Mononuclear cell (primary cell): ENCODE measurements around the gene CHRD. TPM values are rescaled to one million over a fixed set of nuclear protein-coding genes. Genes with fewer than 3 reads are reported as not detected.

Experiments used
- H3K27me3 ChIP-seq: 2 replicates; pipeline ENCODE4 v1.6.0; 2011; ENCODE audit warnings: low read length, control low read depth; ENCODE audit not compliant: insufficient read depth
- H3K4me1 ChIP-seq: 2 replicates; pipeline ENCODE4 v1.5.1; 2011; ENCODE audit warnings: mild to moderate bottlenecking, low read length, control low read depth; ENCODE audit not compliant: insufficient read depth
- H3K4me3 ChIP-seq: 2 replicates; pipeline ENCODE4 v1.5.1; 2011; ENCODE audit warnings: mild to moderate bottlenecking, low read length, moderate library complexity
- H3K9me3 ChIP-seq: 2 replicates; pipeline ENCODE4 v1.5.1; 2011; ENCODE audit warnings: low read depth, mild to moderate bottlenecking, control low read depth, low read length
- total RNA-seq: library from RNA; depleted of rRNA; stranded (reverse); fragments of >200 nt; gene quantifications from one replicate; pipeline ENCODE4 v1.2.3, GENCODE V29; 2012

Gene CHRD
- total RNA-seq, 1 donor = 0.31 TPM

DNA sequence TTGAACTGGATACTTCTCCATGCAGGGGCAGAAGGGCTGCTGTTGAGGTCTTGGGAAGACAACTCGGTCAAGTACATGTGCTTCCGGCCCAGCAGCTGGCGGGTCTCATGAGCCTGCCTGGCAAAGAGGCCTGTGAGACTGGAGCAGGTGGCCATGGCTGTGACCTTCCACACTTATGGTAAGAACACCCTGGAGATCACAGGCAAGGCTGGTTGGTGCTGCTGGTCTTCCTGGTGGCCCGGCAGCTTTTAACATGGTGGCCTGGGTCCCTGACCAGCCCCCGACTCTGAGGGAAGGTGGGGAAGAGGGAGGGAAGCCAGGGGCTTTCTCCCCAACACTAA is 15.4 kb downstream of the CHRD start:
- H3K9me3 ChIP-seq = no peaks in the 10 kb centered on the region
- H3K4me1 ChIP-seq = no peaks in the 10 kb centered on the region
- no peaks in the 10 kb centered on the region for H3K27me3 ChIP-seq
- H3K4me3 ChIP-seq = no peak overlapping the region

DNA sequence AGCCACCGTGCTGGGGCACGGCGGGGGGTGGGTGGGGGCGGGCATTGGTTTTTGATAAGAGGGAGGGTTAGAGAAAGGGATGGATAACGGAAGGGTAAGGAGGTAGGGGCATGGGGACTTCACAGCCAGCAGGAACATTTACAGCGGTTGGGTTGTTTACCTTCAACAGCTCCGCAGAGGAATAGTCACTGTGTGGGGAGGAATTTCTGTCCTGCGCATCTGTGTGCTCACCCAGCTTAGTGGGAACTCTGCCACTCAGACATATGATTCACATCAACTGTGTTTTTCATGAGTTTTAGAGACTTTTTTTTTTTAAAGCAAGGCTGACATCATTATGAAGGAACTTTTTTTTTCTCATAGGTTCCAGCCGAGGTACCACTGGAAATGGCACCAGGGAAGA is 19.6 kb downstream of the CHRD start:
- Histone ChIP-seq H3K9me3 (no peaks in the 10 kb centered on the region), H3K4me1 (no peaks in the 10 kb centered on the region), H3K27me3 (no peaks in the 10 kb centered on the region), H3K4me3 (no peak overlapping the region)

DNA sequence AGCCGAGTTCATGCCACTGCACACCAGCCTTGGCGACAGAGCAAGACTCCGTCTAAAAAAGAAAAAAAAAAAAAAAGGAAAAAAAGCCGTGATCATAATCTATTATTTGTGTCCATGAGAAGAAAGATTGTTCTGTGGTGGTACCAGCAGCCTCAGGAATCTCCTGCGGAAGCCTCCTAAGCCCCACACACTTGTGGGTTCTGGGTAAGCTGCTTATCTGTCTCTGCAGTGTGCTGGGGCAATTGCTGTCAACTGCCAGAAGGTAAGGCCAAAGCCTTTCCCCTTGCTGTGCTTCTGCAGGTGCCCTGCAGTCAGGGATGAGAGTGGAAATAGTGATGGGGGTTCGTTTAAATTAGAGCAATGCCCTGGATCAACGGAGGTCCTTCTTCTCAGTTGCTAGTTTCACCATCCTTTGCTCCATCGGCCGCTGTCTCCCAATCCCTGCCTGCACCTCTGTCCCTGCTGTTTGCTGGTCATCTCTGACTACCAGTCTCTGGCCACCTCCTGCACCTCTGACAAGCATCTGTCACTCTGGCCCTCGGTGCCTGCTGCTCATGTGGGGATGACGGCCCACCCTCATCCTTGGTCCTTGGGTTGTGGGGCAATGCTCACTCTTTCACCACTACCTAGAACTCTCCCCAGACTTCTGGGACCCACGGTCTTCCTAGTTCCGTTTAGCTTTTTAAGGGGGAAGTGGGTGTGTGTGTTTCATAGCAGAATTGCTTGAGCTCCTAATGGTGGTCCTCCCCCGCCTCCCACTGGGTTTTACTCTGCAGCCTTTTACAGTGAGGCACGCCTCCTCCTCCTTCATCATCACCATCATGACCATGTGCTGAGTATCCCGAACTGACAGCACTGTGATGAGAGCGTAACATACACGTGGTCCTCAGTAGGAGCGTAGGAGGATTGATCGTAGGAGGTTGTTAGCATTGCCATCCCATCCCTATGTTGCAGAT is 25.5 kb downstream of the CHRD start:
- Histone ChIP-seq H3K4me1 (peaks cover 13% of the 10 kb centered on the region), H3K27me3 (no peaks in the 10 kb centered on the region), H3K9me3 (no peaks in the 10 kb centered on the region), H3K4me3 (no peak overlapping the region)

DNA sequence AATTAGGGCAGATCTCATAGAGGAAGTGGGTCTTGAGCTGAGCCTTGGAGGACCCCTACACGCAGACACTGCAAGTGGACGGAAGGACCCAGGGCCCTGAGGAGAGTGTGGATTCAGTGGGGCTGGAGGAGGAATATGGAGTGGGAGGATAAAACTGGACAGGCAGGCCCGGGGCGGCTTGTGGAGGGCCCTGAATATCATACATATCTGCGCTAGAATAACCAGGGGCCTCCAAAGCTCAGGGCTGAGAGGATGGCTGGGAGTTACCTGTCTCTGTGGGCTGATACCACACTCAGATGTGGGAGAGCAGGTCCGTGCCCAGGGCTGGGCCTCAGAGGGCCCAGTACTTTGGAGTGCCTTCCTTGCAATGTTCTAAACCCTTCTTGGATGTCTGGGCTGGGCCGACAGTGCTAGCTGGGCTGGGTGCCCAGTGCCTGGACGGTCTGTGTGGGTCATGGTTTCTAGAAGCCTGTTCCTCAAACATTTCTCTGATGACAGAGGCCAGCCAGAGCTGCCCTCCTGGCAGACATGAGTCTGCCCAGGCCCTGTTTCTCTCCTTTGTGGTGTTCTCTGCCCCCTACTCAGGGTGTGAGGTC is 29.6 kb downstream of the CHRD start:
- peaks cover 13% of the 10 kb centered on the region for H3K4me1 ChIP-seq
- no peaks in the 10 kb centered on the region for H3K9me3 ChIP-seq
- H3K4me3 ChIP-seq = no peak overlapping the region
- no peaks in the 10 kb centered on the region for H3K27me3 ChIP-seq

DNA sequence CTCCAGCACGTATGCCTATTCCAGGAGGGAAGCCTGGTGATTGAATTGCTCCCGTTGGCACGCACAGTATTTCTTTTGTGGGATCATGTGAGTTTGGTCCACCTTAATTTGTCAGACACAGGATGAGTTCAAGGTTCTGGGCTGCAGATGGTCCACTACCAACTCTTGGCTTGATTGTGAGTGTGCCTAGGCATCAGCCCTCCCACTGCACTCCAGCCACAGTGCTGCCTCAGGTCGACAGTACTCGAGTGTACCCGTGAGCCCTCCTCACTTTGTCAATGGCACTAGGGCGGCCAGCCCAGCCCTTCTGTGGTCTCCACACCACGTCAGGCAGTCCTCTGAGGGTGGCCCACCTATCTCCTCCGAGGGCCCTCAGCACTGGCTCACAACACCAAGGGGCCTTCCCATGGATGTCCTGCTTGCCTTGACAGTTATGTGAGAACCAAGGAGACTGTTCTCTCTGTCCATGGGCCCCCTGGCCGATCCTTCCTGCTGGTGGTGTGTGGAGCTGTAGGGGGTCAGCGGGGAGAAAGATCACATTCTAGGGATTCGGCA is 30.2 kb downstream of the CHRD start:
- H3K4me3 ChIP-seq = no peak overlapping the region
- peaks cover 13% of the 10 kb centered on the region for H3K4me1 ChIP-seq
- no peaks in the 10 kb centered on the region for H3K9me3 ChIP-seq
- H3K27me3 ChIP-seq = no peaks in the 10 kb centered on the region

DNA sequence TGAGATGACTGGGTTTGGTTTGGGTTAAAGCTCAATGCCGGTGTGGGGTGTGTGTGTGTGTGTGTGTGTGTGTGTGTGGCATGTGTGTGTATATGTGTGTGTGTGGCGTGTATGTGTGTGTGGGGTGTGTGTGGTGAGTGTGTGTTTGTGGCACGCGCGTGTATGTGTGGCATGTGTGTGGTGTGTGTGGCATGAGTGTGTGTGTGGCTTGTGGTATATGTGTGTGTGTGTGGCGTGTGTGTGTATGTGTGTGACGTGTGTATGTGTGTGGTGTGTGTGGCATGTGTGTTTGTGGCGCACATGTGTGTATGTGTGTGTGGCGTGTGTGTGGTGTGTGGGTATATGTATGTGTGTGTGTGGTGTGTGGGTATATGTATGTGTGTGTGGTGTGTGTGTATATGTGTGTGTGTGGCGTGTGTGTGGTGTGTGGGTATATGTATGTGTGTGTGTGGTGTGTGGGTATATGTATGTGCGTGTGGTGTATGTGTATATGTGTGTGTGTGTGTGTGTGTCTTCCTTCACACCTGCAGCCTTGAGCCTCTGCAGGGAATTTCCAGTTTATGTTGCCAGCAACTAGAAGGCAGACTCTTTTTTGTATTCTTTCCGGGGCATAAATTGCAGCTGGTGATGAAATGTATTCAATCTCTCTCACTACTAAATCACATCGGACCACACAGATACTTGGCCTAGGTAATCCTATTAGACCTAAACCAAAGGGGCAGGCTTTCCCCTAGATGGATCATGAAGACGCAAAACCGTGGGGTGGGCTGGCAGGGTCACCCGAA is 34.8 kb downstream of the CHRD start:
- Histone ChIP-seq H3K9me3 (no peaks in the 10 kb centered on the region), H3K4me1 (no peaks in the 10 kb centered on the region), H3K27me3 (no peaks in the 10 kb centered on the region), H3K4me3 (no peak overlapping the region)

DNA sequence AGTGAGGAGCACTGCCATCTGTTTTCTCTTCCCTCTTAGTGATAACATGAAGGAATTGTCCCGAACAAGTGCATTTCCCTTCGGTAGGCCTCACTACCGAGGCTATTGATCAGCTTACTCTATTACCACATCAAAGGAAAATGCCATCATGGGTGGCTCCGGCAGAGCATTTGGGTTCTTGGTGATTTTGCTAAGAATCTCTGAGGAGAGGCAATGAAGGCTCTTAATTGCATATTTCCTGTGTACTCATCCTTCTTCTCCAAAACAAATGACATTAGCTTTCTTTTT is 35.3 kb downstream of the CHRD start:
- Histone ChIP-seq H3K27me3 (no peaks in the 10 kb centered on the region), H3K9me3 (no peaks in the 10 kb centered on the region), H3K4me1 (no peaks in the 10 kb centered on the region), H3K4me3 (no peak overlapping the region)

DNA sequence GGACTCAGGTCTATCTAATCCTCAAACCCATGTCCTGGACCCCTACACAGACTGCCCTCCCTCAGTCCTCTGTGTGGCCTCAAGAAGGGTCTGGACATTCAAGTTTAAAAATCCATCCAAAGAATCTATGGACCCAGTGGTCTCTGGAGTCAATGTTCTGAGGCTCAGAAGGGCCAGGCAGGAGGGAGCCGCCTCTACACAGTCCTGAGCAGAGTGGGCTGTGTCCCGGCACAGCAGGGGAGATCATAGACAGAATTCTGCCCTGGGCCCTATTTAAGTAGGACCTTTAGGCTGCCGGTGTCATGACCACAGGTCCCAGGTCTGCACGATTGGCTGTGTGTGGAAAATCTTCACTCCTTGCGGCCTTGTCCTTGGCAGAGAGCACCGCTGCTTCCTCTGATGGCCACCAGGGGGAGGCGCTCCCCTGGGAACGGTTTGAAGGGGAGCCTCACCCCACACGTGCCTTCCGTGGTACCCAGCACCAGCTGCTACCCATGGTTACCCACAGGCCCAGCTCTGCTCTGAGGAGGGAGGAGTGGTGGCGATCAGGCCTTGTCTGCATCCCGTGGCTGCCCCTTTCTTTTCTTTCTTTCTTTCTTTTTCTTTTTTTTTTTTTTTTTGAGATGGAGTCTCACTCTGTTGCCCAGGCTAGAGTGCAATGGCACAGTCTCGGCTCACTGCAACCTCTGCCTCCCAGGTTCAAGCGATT is 37.9 kb downstream of the CHRD start:
- Histone ChIP-seq H3K4me3 (no peak overlapping the region), H3K4me1 (no peaks in the 10 kb centered on the region), H3K27me3 (no peaks in the 10 kb centered on the region), H3K9me3 (no peaks in the 10 kb centered on the region)

DNA sequence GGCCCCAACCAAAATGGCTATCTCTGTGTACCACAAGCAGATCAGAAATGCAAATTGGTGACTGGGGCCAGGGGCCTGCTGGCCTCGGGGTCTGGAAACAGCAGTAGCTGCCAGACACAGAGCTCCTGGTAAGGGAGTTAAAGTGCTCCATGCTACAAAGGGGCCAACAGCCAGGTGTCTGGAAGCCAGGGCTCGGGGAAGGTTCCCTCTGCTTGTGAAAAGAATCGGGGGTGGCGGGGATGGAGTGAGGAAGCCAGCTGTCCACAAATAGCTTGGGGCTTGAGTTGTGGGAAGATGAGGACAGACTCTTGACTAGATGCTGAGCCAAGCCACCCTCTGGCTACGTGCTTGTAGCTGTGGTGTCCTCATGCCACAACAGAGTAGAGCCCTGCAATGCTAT is 39.3 kb downstream of the CHRD start:
- Histone ChIP-seq H3K4me3 (no peak overlapping the region), H3K9me3 (no peaks in the 10 kb centered on the region), H3K4me1 (peaks cover 10% of the 10 kb centered on the region), H3K27me3 (no peaks in the 10 kb centered on the region)

DNA sequence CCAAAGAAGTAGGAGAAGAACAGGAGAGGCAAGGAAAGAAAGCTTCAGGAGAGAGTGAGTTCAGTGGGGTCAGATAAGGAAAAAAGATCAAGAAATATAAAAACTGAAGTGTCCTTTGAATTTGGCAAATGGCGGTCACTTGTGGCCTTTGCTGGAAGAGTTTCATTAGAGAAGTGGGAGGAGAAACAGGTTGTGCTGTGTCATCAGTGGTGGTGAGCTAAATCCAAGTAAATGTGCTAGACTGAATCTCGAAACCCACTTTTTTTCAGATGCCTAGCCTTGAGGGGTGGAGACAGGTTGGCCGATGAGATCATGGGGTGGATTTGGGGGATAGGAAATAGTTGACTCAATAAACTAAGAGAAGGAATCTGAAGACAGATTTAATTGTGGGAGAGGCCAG is 43.7 kb downstream of the CHRD start:
- no peak overlapping the region for H3K4me3 ChIP-seq
- no peaks in the 10 kb centered on the region for H3K27me3 ChIP-seq
- peaks cover 10% of the 10 kb centered on the region for H3K4me1 ChIP-seq
- no peaks in the 10 kb centered on the region for H3K9me3 ChIP-seq

DNA sequence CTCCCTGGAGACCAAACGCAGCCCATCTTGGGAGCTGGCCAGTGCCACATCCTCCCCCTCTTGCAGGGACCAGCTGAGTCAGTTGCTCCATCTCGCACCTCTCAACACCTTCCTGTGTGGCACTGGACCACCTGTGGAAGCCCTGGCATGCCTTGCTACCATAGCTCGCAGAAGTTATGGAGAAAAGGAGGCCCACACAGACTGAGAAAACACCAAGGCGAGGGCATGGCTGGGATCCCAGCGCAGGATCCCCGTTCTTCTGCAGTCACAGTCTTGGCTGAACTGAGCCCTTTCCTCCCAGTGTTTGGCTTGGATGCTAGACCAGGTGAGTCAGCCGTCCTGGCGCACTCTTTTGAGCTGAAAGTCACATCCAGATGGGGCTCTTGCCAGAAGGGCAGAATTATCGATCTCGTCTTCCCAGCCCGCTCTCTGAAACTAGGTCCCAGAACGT is 46.9 kb downstream of the CHRD start:
- Histone ChIP-seq H3K4me1 (peaks cover 10% of the 10 kb centered on the region), H3K27me3 (no peaks in the 10 kb centered on the region), H3K4me3 (no peak overlapping the region), H3K9me3 (no peaks in the 10 kb centered on the region)

DNA sequence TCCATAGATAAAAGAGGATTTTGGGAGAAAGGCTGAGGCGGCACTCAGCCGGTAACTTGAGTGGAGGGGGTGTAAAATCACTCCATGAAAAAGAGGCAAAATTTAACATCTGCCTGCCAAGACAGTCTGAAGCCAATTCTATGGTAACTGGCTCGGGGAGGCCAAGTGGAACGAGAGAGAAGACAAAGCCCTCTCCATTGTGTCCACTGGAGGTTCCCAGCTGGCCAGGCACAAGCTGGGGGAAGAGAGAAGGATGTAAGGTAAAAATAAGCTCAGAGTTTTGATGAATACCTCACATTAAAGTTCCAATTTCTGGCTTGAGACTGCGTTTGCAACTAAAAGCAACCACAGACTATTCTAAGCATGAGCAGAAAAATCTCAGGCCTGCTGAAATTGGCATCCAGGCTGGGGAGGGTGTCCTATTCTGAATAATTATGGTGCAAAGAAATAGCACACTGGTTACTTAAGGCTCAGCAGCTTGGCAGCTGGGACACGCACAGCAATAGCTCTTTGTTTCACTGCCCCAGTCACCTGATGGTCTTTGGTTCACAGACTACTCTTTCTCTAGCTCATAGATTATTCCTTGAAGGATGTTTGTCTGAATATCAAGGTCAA is 48.8 kb downstream of the CHRD start:
- Histone ChIP-seq H3K4me3 (no peak overlapping the region), H3K27me3 (no peaks in the 10 kb centered on the region), H3K4me1 (peaks cover 4% of the 10 kb centered on the region), H3K9me3 (no peaks in the 10 kb centered on the region)

DNA sequence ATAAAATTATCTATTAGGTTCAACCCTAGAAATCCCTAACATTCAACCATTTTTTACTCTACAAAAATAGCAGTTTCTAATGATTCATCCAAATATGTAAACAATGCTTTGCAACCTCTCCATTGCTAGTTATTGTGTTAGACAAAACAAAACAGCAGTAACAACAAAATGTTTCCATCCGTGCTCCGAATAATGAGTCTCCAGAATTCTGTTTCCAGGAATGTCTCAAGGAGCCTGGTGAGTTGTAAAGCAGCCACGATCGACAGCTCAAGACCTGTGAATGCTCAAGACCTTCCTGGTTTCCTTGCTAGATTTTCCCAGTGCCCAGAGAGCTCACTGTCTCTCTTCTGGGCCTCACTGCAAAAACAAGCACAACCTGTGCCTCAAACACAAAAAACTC is 49.9 kb downstream of the CHRD start:
- no peaks in the 10 kb centered on the region for H3K4me1 ChIP-seq
- no peak overlapping the region for H3K4me3 ChIP-seq
- H3K9me3 ChIP-seq = no peaks in the 10 kb centered on the region
- H3K27me3 ChIP-seq = no peaks in the 10 kb centered on the region

DNA sequence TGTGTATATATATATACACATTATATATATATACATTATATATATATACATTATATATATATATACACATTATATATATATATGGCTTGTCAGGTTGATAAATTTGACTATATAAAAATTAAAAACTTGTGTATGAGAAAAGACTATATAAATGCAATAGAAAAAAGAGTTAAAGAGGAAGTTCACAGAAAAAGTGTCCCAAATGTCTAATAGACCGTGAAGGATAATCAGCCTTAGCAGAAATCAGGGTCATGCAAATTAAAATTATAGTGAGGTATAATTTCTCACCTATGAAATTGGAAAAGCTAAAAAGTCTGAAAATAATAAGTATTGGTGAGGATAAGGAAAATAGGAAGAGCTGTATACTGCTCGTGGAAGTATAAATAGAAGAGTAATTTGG is 51.1 kb downstream of the CHRD start:
- H3K4me3 ChIP-seq = no peak overlapping the region

More for the DNA sequence above, 51.1 kb downstream of the CHRD start:
- Histone ChIP-seq H3K4me1 (no peaks in the 10 kb centered on the region), H3K27me3 (no peaks in the 10 kb centered on the region), H3K9me3 (no peaks in the 10 kb centered on the region)
